ENCODE measurements around the gene COL2A1.

COL2A1 gene

DNA sequence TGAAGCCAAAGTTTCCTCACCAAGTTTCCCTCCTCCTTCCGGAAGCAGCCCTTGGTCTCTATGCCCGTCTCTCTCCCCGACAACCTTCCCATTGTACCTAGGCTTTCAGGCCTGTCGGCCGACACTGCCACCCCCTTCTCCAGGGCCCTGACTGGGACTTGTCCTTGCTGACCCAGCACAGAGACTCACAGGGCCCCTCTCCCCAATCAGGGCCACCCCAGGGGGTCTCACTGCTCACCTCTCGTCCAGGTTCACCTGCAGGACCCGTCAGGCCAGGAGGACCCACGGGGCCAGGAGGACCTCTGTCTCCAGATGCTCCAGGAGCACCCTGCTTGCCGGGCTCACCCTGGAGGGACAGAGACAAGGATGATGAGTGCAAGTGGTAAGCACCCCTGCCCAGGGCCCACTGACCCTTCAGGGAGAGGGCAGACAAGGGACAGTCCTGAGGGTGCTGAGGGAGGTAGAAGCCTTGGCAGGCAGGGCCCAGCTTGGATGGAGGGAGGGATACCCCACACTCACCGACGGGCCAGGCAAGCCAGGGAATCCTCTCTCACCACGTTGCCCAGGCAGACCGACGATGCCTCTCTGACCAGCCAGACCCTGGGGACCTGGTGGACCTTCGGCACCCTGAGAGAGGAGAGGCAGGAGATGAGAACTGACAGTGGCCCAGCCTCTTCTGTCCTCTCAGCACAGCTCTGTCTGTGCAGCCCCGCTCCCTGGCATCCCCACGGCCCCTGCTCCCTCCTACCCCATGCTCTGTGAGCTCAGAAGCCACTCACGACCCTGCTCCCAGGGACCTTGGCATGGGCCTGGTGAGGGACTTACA lies 26.3 kb downstream of the COL2A1 start:
- TF ChIP-seq SP7 (tag by site-specific recombination; IDR thresholded peaks at IDR 0.05) = no peak
- no peak for TF ChIP-seq ZNF776 (tag by site-specific recombination; IDR thresholded peaks at IDR 0.05; ENCODE audit: borderline replicate concordance)
- no peak for TF ChIP-seq HOXD13 (CRISPR knock-in tag; IDR thresholded peaks at IDR 0.05; ENCODE audit: borderline replicate concordance)
- TF ChIP-seq KLF7 (tag by site-specific recombination; IDR thresholded peaks at IDR 0.05; ENCODE audit: borderline replicate concordance) = no peak
- no peak for TF ChIP-seq KLF1 (tag by site-specific recombination; IDR thresholded peaks at IDR 0.05)
- no peak for TF ChIP-seq ZNF664 (tag by site-specific recombination; IDR thresholded peaks at IDR 0.05)
- TF ChIP-seq ZNF184 (tag by site-specific recombination; IDR thresholded peaks at IDR 0.05) = no peak
- TF ChIP-seq, protein P1, sequence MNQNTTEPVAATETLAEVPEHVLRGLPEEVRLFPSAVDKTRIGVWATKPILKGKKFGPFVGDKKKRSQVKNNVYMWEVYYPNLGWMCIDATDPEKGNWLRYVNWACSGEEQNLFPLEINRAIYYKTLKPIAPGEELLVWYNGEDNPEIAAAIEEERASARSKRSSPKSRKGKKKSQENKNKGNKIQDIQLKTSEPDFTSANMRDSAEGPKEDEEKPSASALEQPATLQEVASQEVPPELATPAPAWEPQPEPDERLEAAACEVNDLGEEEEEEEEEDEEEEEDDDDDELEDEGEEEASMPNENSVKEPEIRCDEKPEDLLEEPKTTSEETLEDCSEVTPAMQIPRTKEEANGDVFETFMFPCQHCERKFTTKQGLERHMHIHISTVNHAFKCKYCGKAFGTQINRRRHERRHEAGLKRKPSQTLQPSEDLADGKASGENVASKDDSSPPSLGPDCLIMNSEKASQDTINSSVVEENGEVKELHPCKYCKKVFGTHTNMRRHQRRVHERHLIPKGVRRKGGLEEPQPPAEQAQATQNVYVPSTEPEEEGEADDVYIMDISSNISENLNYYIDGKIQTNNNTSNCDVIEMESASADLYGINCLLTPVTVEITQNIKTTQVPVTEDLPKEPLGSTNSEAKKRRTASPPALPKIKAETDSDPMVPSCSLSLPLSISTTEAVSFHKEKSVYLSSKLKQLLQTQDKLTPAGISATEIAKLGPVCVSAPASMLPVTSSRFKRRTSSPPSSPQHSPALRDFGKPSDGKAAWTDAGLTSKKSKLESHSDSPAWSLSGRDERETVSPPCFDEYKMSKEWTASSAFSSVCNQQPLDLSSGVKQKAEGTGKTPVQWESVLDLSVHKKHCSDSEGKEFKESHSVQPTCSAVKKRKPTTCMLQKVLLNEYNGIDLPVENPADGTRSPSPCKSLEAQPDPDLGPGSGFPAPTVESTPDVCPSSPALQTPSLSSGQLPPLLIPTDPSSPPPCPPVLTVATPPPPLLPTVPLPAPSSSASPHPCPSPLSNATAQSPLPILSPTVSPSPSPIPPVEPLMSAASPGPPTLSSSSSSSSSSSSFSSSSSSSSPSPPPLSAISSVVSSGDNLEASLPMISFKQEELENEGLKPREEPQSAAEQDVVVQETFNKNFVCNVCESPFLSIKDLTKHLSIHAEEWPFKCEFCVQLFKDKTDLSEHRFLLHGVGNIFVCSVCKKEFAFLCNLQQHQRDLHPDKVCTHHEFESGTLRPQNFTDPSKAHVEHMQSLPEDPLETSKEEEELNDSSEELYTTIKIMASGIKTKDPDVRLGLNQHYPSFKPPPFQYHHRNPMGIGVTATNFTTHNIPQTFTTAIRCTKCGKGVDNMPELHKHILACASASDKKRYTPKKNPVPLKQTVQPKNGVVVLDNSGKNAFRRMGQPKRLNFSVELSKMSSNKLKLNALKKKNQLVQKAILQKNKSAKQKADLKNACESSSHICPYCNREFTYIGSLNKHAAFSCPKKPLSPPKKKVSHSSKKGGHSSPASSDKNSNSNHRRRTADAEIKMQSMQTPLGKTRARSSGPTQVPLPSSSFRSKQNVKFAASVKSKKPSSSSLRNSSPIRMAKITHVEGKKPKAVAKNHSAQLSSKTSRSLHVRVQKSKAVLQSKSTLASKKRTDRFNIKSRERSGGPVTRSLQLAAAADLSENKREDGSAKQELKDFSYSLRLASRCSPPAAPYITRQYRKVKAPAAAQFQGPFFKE (tag by site-specific recombination; IDR thresholded peaks at IDR 0.05; ENCODE audit: borderline replicate concordance) = no peak
- Histone ChIP-seq H3K4me1 (ENCODE audit: control insufficient read depth, insufficient read depth, low read length) (no peaks in the 10 kb centered on the region), H3K36me3 (ENCODE audit: control insufficient read depth in 2 of 2, insufficient read depth in 1 of 2, low read length in 2 of 2) (peaks cover 0 to 55% of the 10 kb centered on the region in 2 experiments; a peak in 1 of 3 replicates), H3K27ac (ENCODE audit: extremely low read depth, low read depth, low read length) (no peak overlapping the region), H3K4me3 (ENCODE audit: low read depth, low read length) (no peak overlapping the region), H3K9me3 (ENCODE audit: control insufficient read depth, insufficient read depth, low read depth, low read length) (no peaks in the 10 kb centered on the region)
- ChIA-PET POLR2A (no interaction called here), CTCF (interaction anchor here (1.2 kb wide), 1 partner anchor 12 kb away, joined by 3 read pairs; no protein-coding TSS in a partner anchor)

DNA sequence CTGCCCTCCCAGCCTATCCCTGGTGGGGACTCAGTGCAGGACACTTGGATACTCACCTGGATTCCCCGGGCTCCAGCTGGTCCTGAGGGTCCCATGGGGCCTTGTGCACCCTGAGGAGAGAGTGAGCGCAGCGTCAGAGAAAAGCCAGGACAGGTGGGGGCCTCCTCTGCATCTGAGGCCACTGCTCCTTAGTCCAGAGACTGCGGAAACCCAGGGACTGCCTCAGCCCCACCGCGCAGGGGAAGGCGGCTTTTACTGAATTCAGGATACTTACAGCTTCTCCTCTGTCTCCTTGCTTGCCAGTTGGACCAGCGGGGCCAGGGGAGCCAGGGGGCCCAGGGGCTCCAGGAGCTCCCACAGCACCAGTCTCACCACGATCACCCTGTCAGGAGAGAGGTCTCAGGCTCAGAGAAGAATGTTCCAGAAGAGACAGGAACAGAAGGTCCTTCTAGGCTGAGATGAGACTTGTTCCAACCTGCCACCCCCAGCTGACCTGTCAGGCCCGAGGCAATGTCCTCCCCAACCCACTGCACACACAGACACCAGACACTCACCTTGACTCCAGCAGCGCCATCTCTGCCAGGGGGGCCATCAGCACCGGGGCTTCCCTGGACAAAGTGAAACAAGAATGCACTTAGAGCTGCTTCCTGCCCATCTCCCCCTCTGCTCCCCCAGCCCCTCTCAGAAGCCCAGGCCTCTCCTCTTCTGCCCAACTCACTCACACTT lies 27.1 kb downstream of the COL2A1 start:
- no peaks in the 10 kb centered on the region for H3K9me3 ChIP-seq (ENCODE audit: control insufficient read depth, insufficient read depth, low read depth, low read length)
- no peaks in the 10 kb centered on the region for H3K4me1 ChIP-seq (ENCODE audit: control insufficient read depth, insufficient read depth, low read length)
- no peak overlapping the region for H3K27ac ChIP-seq (ENCODE audit: extremely low read depth, low read depth, low read length)
- H3K4me3 ChIP-seq (ENCODE audit: low read depth, low read length) = no peak overlapping the region
- H3K36me3 ChIP-seq (ENCODE audit: control insufficient read depth in 2 of 2, insufficient read depth in 1 of 2, low read length in 2 of 2) = peaks cover 0 to 53% of the 10 kb centered on the region in 2 experiments; a peak in 1 of 3 replicates
- POLR2A ChIA-PET = no interaction called here
- CTCF ChIA-PET = interaction anchor here (0.6 to 1.0 kb wide), 2 partner anchors 14 to 80 kb away, joined by 3 to 4 read pairs; partner anchors contain the start of gene TMEM106C
- TF ChIP-seq, protein P2, sequence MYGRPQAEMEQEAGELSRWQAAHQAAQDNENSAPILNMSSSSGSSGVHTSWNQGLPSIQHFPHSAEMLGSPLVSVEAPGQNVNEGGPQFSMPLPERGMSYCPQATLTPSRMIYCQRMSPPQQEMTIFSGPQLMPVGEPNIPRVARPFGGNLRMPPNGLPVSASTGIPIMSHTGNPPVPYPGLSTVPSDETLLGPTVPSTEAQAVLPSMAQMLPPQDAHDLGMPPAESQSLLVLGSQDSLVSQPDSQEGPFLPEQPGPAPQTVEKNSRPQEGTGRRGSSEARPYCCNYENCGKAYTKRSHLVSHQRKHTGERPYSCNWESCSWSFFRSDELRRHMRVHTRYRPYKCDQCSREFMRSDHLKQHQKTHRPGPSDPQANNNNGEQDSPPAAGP (tag by site-specific recombination; IDR thresholded peaks at IDR 0.05) = no peak
- TF ChIP-seq, protein P3, sequence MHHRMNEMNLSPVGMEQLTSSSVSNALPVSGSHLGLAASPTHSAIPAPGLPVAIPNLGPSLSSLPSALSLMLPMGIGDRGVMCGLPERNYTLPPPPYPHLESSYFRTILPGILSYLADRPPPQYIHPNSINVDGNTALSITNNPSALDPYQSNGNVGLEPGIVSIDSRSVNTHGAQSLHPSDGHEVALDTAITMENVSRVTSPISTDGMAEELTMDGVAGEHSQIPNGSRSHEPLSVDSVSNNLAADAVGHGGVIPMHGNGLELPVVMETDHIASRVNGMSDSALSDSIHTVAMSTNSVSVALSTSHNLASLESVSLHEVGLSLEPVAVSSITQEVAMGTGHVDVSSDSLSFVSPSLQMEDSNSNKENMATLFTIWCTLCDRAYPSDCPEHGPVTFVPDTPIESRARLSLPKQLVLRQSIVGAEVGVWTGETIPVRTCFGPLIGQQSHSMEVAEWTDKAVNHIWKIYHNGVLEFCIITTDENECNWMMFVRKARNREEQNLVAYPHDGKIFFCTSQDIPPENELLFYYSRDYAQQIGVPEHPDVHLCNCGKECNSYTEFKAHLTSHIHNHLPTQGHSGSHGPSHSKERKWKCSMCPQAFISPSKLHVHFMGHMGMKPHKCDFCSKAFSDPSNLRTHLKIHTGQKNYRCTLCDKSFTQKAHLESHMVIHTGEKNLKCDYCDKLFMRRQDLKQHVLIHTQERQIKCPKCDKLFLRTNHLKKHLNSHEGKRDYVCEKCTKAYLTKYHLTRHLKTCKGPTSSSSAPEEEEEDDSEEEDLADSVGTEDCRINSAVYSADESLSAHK (tag by site-specific recombination; IDR thresholded peaks at IDR 0.05) = no peak
- TF ChIP-seq ZNF529 (tag by site-specific recombination; IDR thresholded peaks at IDR 0.05; ENCODE audit: insufficient replicate concordance) = no peak
- TF ChIP-seq, protein P4, sequence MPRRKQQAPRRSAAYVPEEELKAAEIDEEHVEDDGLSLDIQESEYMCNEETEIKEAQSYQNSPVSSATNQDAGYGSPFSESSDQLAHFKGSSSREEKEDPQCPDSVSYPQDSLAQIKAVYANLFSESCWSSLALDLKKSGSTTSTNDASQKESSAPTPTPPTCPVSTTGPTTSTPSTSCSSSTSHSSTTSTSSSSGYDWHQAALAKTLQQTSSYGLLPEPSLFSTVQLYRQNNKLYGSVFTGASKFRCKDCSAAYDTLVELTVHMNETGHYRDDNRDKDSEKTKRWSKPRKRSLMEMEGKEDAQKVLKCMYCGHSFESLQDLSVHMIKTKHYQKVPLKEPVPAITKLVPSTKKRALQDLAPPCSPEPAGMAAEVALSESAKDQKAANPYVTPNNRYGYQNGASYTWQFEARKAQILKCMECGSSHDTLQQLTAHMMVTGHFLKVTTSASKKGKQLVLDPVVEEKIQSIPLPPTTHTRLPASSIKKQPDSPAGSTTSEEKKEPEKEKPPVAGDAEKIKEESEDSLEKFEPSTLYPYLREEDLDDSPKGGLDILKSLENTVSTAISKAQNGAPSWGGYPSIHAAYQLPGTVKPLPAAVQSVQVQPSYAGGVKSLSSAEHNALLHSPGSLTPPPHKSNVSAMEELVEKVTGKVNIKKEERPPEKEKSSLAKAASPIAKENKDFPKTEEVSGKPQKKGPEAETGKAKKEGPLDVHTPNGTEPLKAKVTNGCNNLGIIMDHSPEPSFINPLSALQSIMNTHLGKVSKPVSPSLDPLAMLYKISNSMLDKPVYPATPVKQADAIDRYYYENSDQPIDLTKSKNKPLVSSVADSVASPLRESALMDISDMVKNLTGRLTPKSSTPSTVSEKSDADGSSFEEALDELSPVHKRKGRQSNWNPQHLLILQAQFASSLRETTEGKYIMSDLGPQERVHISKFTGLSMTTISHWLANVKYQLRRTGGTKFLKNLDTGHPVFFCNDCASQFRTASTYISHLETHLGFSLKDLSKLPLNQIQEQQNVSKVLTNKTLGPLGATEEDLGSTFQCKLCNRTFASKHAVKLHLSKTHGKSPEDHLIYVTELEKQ (tag by site-specific recombination; IDR thresholded peaks at IDR 0.05; ENCODE audit: borderline replicate concordance) = no peak
- TF ChIP-seq ZNF623 (tag by site-specific recombination; IDR thresholded peaks at IDR 0.05) = no peak
- TF ChIP-seq ZNF707 (tag by site-specific recombination; IDR thresholded peaks at IDR 0.05) = no peak
- TF ChIP-seq ZNF416 (tag by site-specific recombination; IDR thresholded peaks at IDR 0.05) = no peak
- TF ChIP-seq, protein P5, sequence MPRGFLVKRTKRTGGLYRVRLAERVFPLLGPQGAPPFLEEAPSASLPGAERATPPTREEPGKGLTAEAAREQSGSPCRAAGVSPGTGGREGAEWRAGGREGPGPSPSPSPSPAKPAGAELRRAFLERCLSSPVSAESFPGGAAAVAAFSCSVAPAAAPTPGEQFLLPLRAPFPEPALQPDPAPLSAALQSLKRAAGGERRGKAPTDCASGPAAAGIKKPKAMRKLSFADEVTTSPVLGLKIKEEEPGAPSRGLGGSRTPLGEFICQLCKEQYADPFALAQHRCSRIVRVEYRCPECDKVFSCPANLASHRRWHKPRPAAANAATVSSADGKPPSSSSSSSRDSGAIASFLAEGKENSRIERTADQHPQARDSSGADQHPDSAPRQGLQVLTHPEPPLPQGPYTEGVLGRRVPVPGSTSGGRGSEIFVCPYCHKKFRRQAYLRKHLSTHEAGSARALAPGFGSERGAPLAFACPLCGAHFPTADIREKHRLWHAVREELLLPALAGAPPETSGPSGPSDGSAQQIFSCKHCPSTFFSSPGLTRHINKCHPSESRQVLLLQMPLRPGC (tag by site-specific recombination; IDR thresholded peaks at IDR 0.05) = no peak

Data from HEK293 (cell line).